Right renal cortex interstitium (tissue), 3 donors: Measurements from ENCODE around the gene RYR3. TPM values are rescaled to one million over a fixed set of nuclear protein-coding genes. Genes with fewer than 3 reads are reported as not detected.

Experiments used
- DNase-seq, 3 donors: peaks; one replicate each; pipeline ENCODE4 v3.0.0-alpha.2; 2013; ENCODE audit warnings: low read depth in 3 of 3, low spot score in 2 of 3
- polyA plus RNA-seq, 3 donors: library from polyadenylated mRNA; unstranded; fragments of 120-200 nt; gene quantifications; one replicate each; pipeline ENCODE4 v1.2.1, GENCODE V29; 2013; ENCODE audit not compliant: insufficient read length in 3 of 3

The RYR3 gene
- polyA plus RNA-seq, 3 donors: 4.4 to 8.0 (median 5.9) TPM

DNA sequence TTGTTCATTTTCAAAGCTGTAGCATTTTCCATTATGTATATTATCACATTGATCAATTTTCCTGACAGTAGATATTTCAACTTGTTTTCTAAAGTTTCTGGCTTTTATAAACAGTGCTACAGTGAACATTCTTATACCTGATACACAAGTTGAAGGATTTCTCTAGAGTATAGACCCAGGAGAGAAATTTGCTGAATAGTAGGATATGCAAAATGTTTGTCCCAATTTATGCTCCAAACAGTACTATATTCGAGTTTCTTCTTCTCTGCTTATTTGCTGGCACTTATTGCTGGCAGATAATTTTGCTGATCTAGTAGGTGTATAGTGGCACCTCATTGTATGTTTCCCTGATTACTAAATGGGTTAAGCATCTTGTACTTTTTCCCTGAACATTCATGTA lies 540.3 kb downstream of the RYR3 start:
- no peak for DNase-seq

GRCh38 chr15:33852094-33852493 lies 541.3 kb downstream of the RYR3 start:
- DNase-seq: no peak

- no peak for DNase-seq
Observed at GRCh38 chr15:33852570-33852969, 541.8 kb downstream of the RYR3 start.

DNA sequence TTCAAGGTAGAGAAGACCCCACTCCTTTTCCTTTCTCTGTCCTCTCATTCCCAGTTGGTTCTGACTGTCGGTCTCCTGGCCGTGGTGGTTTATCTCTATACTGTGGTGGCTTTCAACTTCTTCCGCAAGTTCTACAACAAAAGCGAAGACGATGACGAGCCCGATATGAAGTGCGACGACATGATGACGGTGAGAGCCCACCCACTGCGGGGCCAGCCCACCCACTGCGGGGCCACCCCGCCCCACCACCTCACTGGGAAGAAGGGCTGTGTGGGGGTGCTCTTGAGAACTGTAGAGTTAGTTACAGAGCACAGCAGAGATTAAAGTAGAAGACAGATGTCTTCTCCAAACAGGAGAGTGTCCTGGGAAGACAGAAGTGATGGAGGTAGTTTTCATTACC lies 547.0 kb downstream of the RYR3 start:
- no peak for DNase-seq

DNA sequence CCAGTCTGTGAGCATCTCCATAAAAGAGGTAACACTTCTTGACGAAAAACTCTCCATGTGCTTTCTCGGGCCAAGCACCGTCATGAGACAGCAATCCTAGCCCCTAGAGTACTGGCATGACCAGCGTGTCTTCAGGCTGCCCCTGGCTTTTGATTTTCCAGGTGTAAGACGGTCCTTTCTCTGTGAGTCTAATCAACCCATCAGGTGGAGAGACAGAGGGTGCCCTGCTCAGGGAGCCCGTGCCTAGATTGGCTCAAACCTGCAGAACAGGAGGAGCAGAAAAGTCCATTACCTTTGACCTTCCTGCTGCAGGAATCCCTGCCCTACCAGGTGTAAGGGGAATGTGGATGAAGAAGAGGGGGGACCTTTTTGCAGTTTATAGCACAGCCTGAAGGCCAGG lies 548.1 kb downstream of the RYR3 start:
- DNase-seq: no peak

DNA sequence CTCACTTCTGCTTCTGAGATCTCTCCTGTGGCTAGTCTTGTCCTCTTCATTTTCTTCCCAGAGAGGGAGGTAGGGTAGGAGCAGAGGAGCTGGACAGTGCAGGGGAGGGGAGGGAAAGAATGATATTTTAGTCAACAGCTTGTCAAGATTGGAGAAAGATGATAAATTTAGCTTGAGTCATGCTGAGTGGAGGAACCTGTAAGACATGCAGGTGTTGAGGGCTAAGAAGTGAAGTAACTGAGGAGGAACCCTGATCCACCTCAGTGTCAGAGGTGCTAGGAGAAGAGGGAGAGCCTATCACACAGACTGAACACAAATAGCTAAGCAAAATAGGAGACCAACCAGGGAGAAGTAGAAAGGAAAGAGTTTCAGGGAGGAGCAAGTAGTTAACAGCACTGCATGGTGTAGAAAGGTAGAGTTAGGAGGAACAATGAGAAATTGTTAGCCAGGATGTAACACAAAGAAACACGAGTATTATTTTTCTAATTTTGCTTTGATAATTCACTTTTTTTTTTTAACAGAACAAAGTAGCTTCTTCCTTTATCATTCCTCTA lies 549.3 kb downstream of the RYR3 start:
- no peak for DNase-seq

- DNase-seq: no peak
Observed at GRCh38 chr15:33860754-33861153, 550.0 kb downstream of the RYR3 start.

DNA sequence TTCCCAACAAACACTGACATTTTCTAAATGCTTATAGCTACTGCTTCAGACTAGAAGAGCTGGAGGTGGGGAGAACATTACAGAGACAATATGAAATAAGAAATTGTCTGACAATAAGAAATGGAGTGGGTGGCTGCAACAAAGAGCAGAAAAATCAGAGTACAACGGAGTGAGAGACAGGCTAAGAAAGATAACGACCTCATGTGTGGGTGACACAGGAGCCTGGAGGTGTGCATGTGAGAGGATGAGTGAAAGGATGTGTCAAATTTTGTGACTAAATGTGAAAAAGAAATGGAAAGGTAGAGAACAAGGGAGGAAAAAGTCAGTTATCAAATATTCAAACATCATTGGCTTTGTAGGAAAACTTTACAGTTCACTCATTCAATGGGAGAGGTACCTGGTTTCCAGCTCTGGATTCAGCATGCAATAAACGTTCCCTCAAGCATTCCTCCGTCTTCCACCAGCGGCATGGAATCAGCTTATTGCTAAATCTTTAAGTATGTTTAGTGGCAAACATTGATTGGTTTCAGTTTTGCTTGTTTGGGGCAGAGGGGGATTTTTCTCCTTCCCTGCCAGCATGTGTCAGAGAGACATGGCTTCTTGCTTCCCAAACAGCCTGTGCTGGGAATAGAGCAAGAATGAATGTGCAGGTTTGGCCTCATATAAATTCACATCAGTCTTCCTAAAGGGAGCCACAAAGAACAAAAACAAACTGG lies 553.8 kb downstream of the RYR3 start:
- no peak for DNase-seq

DNA sequence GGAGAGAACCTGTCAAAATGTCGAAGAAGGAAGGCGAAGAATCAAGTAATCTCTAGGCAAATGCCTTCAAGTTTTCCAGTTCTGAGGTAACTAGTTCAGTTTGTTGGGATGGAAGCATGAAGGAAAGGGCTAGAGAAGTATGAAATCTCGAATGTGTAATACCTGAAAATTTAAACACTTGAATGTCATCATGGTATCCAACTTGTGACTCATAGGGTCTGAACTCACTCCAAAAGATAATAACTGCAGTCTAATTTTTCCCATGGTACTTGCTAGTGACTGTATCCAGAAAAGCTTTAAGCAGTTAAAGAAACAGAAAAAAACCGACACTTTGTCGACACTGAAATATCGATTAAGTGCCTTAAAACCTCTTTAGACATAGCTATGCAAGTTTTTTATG lies 554.6 kb downstream of the RYR3 start:
- DNase-seq: no peak

- DNase-seq: no peak
Observed at GRCh38 chr15:33866101-33866737, 555.5 kb downstream of the RYR3 start.

- DNase-seq: no peak
Observed at GRCh38 chr15:33871980-33872379, 561.2 kb downstream of the RYR3 start.

- no peak for DNase-seq
Observed at GRCh38 chr15:33872416-33873106, 561.8 kb downstream of the RYR3 start.

DNA sequence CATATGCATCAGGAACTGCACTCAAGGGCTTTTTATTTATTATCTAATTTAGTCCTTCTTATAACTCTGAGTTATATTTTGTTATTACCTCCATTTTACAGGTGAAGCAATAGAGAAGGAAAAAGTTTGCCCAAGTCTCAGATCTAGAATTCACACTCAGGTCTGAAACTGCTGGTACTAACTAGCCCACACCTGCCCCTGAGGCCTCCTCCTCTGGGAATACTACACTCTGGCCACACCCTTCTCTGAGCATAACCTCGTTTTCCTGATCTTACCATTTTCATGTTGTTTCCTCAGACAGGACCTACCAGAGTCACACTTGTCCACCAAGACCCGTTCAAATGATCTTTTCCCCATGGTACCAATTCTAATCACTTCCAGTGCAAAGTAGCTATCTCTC lies 563.4 kb downstream of the RYR3 start:
- DNase-seq: no peak

- DNase-seq: no peak
Observed at GRCh38 chr15:33882921-33883320, 572.2 kb downstream of the RYR3 start.

DNA sequence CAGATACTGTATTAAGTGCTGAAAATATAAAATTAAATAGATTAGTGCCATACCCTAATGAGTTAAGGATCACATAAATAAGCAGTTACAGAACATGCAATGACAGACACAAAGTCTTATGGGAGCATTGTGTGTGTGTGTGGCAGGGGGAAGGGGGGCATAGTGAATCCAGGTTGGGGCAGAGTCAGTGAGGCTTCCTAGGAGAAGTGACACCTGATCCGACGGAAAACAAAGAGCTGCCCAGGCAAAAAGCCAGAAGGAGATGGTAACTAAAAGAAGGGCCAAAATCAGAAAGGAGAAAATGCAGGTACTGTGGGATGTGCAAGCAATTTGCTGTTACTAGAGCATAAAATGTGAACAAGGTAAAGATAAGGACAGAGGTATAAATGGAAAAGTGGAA lies 577.4 kb downstream of the RYR3 start:
- peak in 2 of 3 donors; percentile 19 to 33 for DNase-seq

- DNase-seq: no peak
Observed at GRCh38 chr15:33894193-33894592, 583.4 kb downstream of the RYR3 start.

GRCh38 chr15:33902043-33902442 lies 591.3 kb downstream of the RYR3 start:
- no peak for DNase-seq

- no peak for DNase-seq
Observed at GRCh38 chr15:33903661-33904060, 592.9 kb downstream of the RYR3 start.

GRCh38 chr15:33907326-33907725 lies 596.6 kb downstream of the RYR3 start:
- DNase-seq: no peak

GRCh38 chr15:33908406-33908805 lies 597.6 kb downstream of the RYR3 start:
- no peak for DNase-seq

GRCh38 chr15:33910741-33911140 lies 600.0 kb downstream of the RYR3 start:
- DNase-seq: no peak

GRCh38 chr15:33912326-33912725 lies 601.6 kb downstream of the RYR3 start:
- DNase-seq: no peak
